HepG2 (cell line): ENCODE measurements around the gene EMP2. TPM values are rescaled to one million over a fixed set of nuclear protein-coding genes. Genes with fewer than 3 reads are reported as not detected.

Experiments used
- BHLHE40 ChIP-seq: IDR thresholded peaks from 2 replicates; pipeline ENCODE4 v1.6.1; 2011; ENCODE audit warnings: low read length, improper control_type of control experiment
- CBX5 ChIP-seq: sonication (generic); formaldehyde crosslinking; IDR thresholded peaks from 2 replicates; pipeline ENCODE4 v1.4.0; 2020; ENCODE audit warnings: missing genetic modification reagents, borderline replicate concordance
- CEBPG ChIP-seq: IDR thresholded peaks from 2 replicates; pipeline ENCODE4 v1.6.1; 2016
- CREM ChIP-seq, 2 experiments: sonication (generic) in 1 of 2; formaldehyde crosslinking in 1 of 2; IDR thresholded peaks; 2 replicates each; pipeline versions ENCODE4 v1.4.0 to v1.6.1; 2016 to 2020; ENCODE audit warnings: antibody characterized with exemption in 1 of 2, mild to moderate bottlenecking in 1 of 2, missing genetic modification reagents in 1 of 2
- FOSL1 ChIP-seq: sonication (generic); formaldehyde crosslinking; IDR thresholded peaks from 2 replicates; pipeline ENCODE4 v1.9.0; 2021; ENCODE audit warnings: missing genetic modification reagents, borderline replicate concordance
- KDM5B ChIP-seq: sonication (generic); formaldehyde crosslinking; IDR thresholded peaks from 2 replicates; pipeline ENCODE4 v1.4.0; 2020; ENCODE audit warnings: missing genetic modification reagents, mild to moderate bottlenecking, borderline replicate concordance
- MTF2 ChIP-seq: sonication (generic); formaldehyde crosslinking; IDR thresholded peaks from 2 replicates; pipeline ENCODE4 v1.5.0; 2020; ENCODE audit warnings: missing genetic modification reagents, borderline replicate concordance
- POLR2G ChIP-seq: fragments of 200-400 bp; formaldehyde crosslinking; IDR thresholded peaks from 2 replicates; pipeline ENCODE4 v1.6.1; 2018; ENCODE audit warnings: mild to moderate bottlenecking, low read depth, low read length, moderate library complexity
- SNRNP70 ChIP-seq: fragments of 200-400 bp; formaldehyde crosslinking; IDR thresholded peaks from 2 replicates; pipeline ENCODE4 v1.6.1; 2017; ENCODE audit warnings: mild to moderate bottlenecking, low read depth, low read length, moderate library complexity
- ZBTB20 ChIP-seq: sonication (generic); formaldehyde crosslinking; IDR thresholded peaks from 2 replicates; pipeline ENCODE4 v1.8.1; 2023; ENCODE audit warnings: missing genetic modification reagents, low read depth, mild to moderate bottlenecking, borderline replicate concordance
- ZEB1 ChIP-seq: IDR thresholded peaks from 2 replicates; pipeline ENCODE4 v1.6.1; 2012; ENCODE audit warnings: mild to moderate bottlenecking, low read depth, inconsistent platforms; ENCODE audit not compliant: insufficient replicate concordance
- ZMAT3 ChIP-seq: sonication (generic); formaldehyde crosslinking; conservative IDR thresholded peaks from 2 replicates; pipeline ENCODE4 v1.7.0; 2021; ENCODE audit warnings: missing genetic modification reagents
- ZNF83 ChIP-seq: sonication (generic); formaldehyde crosslinking; IDR thresholded peaks from 2 replicates; pipeline ENCODE4 v1.4.0; 2020; ENCODE audit warnings: missing genetic modification reagents, mild to moderate bottlenecking, borderline replicate concordance
- polyA plus RNA-seq, 8 experiments: library from polyadenylated mRNA; depleted of rRNA in 3 of 8; stranded (reverse) in 7 of 8; unstranded in 1 of 8; fragments of >200 nt; fragmentation: Illumina TruSeq in 4 of 8; extraction: Trizol in 4 of 8; gene quantifications; 2 replicates each; pipeline versions ENCODE4 v1.2.1 to v1.2.3, GENCODE V29; 2011 to 2016; ENCODE audit warnings: low read depth in 4 of 8, missing spikeins in 1 of 8, mixed read lengths in 1 of 8; ENCODE audit not compliant: insufficient read depth in 1 of 8
- total RNA-seq, 5 experiments: library from RNA; depleted of rRNA; stranded (reverse); fragments of >200 nt; fragmentation: Illumina TruSeq; extraction: Trizol; gene quantifications; 2 replicates each; pipeline ENCODE4 v1.2.3, GENCODE V29; 2016; ENCODE audit warnings: low read depth in 1 of 5
- TF ChIP-seq, protein P1 (sequence below): sonication (generic); formaldehyde crosslinking; IDR thresholded peaks from 2 replicates; pipeline ENCODE4 v1.4.0; 2020; ENCODE audit warnings: missing genetic modification reagents, mild to moderate bottlenecking, borderline replicate concordance
- TF ChIP-seq, protein P2 (sequence below): sonication (generic); formaldehyde crosslinking; IDR thresholded peaks from 2 replicates; pipeline ENCODE4 v1.4.0; 2020; ENCODE audit warnings: missing genetic modification reagents, borderline replicate concordance
- TF ChIP-seq, protein P3 (sequence below): sonication (generic); formaldehyde crosslinking; IDR thresholded peaks from 2 replicates; pipeline ENCODE4 v1.4.0; 2020; ENCODE audit warnings: mild to moderate bottlenecking, missing genetic modification reagents
- TF ChIP-seq, protein P4 (sequence below): sonication (generic); formaldehyde crosslinking; IDR thresholded peaks from 2 replicates; pipeline ENCODE4 v1.5.1; 2020; ENCODE audit warnings: mild to moderate bottlenecking, moderate library complexity, missing genetic modification reagents

The EMP2 gene
- total and polyA plus RNA-seq, 2 of the 13 experiments (the other 11 are each of a cell fraction or from before 2014, with no cell fraction given) = 24.6 to 91.2 TPM

DNA sequence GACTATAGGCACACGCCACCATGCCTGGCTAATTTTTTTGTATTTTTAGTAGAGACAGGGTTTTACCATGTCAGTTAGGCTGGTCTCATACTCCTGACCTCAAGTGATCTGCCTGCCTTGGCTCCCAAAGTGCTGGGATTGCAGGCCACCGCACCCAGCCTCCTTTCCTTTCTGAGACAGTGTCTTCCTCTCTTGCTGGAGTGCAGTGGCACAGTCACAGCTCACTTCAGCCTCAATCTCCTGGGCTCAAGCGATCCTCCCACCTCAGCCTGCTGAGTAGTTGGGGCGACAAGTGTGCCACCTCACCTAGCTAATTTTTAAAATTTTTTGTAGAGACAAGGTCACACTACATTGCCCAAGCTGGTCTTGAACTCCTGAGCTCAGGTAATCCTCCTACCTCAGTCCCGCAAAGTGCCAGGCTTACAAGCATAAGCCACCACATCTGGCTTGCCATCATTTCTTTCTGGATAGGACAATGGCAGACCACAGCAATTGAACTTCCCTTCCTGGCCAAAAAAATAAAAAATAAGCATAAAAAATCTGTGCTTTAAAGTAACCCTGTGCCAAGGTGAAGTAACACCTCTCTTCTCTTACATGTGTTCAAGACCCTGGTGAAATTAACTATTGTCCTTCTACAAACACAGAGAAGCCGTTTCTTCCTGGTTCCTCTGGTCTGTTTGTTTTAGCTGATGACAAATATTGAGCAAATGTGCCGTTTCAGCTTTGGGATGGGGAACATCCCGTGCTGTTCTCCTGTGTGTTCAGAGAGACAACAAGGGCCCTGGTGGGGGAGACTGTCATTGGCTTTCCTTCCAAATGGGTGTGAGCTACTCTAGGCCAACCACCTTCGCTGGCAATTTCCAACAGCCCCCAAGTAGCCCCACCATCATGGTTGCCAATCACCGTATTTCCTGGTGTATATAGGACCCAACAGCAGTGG is 60.2 kb downstream of the EMP2 start (continued):
- TF ChIP-seq, protein P1, sequence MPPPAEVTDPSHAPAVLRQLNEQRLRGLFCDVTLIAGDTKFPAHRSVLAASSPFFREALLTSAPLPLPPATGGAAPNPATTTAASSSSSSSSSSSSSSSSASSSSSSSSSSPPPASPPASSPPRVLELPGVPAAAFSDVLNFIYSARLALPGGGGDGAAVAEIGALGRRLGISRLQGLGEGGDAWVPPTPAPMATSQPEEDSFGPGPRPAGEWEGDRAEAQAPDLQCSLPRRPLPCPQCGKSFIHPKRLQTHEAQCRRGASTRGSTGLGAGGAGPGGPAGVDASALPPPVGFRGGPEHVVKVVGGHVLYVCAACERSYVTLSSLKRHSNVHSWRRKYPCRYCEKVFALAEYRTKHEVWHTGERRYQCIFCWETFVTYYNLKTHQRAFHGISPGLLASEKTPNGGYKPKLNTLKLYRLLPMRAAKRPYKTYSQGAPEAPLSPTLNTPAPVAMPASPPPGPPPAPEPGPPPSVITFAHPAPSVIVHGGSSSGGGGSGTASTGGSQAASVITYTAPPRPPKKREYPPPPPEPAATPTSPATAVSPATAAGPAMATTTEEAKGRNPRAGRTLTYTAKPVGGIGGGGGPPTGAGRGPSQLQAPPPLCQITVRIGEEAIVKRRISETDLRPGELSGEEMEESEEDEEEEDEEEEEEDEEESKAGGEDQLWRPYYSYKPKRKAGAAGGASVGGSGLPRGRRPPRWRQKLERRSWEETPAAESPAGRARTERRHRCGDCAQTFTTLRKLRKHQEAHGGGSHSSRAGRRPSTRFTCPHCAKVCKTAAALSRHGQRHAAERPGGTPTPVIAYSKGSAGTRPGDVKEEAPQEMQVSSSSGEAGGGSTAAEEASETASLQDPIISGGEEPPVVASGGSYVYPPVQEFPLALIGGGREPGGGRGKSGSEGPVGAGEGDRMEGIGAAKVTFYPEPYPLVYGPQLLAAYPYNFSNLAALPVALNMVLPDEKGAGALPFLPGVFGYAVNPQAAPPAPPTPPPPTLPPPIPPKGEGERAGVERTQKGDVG (CRISPR knock-in tag) = no peak
- TF ChIP-seq, protein P2, sequence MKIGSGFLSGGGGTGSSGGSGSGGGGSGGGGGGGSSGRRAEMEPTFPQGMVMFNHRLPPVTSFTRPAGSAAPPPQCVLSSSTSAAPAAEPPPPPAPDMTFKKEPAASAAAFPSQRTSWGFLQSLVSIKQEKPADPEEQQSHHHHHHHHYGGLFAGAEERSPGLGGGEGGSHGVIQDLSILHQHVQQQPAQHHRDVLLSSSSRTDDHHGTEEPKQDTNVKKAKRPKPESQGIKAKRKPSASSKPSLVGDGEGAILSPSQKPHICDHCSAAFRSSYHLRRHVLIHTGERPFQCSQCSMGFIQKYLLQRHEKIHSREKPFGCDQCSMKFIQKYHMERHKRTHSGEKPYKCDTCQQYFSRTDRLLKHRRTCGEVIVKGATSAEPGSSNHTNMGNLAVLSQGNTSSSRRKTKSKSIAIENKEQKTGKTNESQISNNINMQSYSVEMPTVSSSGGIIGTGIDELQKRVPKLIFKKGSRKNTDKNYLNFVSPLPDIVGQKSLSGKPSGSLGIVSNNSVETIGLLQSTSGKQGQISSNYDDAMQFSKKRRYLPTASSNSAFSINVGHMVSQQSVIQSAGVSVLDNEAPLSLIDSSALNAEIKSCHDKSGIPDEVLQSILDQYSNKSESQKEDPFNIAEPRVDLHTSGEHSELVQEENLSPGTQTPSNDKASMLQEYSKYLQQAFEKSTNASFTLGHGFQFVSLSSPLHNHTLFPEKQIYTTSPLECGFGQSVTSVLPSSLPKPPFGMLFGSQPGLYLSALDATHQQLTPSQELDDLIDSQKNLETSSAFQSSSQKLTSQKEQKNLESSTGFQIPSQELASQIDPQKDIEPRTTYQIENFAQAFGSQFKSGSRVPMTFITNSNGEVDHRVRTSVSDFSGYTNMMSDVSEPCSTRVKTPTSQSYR (CRISPR knock-in tag) = no peak
- TF ChIP-seq ZEB1 (no peak), SNRNP70 (no peak), ZNF83 (CRISPR knock-in tag) (no peak), CBX5 (0 out of 2 replicates have a peak, but pooled peaks have one; percentile 10), ZMAT3 (CRISPR knock-in tag) (peak; percentile 87), KDM5B (0 out of 2 replicates have a peak, but pooled peaks have one; percentile 26), POLR2G (no peak), FOSL1 (peak; percentile 7; the same call in 1 of the 2 replicates), CREM (IDR thresholded peaks at IDR 0.05) (peak; percentile 68; the same call in 1 of the 2 replicates), CREM (CRISPR knock-in tag; IDR thresholded peaks at IDR 0.05) (no peak), ZBTB20 (CRISPR knock-in tag) (0 out of 2 replicates have a peak, but pooled peaks have one; percentile 23), MTF2 (no peak), BHLHE40 (peak; percentile 87), CEBPG (CRISPR knock-in tag) (peak; percentile 94)
- TF ChIP-seq, protein P3, sequence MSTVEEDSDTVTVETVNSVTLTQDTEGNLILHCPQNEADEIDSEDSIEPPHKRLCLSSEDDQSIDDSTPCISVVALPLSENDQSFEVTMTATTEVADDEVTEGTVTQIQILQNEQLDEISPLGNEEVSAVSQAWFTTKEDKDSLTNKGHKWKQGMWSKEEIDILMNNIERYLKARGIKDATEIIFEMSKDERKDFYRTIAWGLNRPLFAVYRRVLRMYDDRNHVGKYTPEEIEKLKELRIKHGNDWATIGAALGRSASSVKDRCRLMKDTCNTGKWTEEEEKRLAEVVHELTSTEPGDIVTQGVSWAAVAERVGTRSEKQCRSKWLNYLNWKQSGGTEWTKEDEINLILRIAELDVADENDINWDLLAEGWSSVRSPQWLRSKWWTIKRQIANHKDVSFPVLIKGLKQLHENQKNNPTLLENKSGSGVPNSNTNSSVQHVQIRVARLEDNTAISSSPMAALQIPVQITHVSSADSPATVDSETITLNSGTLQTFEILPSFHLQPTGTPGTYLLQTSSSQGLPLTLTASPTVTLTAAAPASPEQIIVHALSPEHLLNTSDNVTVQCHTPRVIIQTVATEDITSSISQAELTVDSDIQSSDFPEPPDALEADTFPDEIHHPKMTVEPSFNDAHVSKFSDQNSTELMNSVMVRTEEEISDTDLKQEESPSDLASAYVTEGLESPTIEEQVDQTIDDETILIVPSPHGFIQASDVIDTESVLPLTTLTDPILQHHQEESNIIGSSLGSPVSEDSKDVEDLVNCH (CRISPR knock-in tag) = no peak
- TF ChIP-seq, protein P4, sequence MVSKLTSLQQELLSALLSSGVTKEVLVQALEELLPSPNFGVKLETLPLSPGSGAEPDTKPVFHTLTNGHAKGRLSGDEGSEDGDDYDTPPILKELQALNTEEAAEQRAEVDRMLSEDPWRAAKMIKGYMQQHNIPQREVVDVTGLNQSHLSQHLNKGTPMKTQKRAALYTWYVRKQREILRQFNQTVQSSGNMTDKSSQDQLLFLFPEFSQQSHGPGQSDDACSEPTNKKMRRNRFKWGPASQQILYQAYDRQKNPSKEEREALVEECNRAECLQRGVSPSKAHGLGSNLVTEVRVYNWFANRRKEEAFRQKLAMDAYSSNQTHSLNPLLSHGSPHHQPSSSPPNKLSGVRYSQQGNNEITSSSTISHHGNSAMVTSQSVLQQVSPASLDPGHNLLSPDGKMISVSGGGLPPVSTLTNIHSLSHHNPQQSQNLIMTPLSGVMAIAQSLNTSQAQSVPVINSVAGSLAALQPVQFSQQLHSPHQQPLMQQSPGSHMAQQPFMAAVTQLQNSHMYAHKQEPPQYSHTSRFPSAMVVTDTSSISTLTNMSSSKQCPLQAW = peak; percentile 63
